ENCODE measurements around the gene ARRB1. TPM values are rescaled to one million over a fixed set of nuclear protein-coding genes. Genes with fewer than 3 reads are reported as not detected.
A peak's percentile ranks its signal among the peaks of the same experiment; 100 is the strongest.

Gene ARRB1
- total RNA-seq, 1 donor from 2014 or later: 16.6 TPM

DNA sequence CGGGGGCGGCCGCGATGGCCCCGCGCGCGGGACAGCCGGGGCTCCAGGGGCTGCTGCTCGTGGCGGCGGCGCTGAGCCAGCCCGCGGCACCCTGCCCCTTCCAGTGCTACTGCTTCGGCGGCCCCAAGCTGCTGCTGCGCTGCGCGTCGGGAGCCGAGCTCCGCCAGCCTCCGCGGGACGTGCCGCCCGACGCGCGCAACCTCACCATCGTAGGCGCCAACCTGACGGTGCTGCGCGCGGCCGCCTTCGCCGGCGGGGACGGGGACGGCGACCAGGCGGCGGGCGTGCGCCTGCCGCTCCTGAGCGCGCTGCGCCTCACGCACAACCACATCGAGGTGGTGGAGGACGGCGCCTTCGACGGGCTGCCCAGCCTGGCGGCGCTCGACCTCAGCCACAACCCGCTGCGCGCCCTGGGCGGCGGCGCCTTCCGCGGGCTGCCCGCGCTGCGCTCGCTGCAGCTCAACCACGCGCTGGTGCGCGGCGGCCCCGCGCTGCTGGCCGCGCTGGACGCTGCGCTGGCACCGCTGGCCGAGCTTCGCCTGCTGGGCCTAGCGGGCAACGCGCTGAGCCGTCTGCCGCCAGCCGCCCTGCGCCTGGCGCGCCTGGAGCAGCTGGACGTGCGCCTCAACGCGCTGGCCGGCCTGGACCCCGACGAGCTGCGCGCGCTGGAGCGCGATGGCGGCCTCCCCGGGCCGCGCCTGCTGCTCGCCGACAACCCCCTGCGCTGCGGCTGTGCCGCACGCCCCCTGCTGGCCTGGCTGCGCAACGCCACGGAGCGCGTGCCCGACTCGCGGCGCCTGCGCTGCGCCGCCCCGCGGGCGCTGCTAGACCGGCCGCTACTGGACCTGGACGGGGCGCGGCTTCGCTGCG, 110.2 kb downstream of the ARRB1 start:
- Mint-ChIP-seq H3K27me3 (ENCODE audit: low read depth) (peaks cover 35% of the 10 kb centered on the region), H3K36me3 (ENCODE audit: low read depth) (no peaks in the 10 kb centered on the region), H3K4me3 (ENCODE audit: unreplicated experiment) (peak overlapping the region; percentile 66), H3K4me1 (ENCODE audit: low read depth) (peaks cover 7% of the 10 kb centered on the region), H3K27ac (ENCODE audit: unreplicated experiment) (no peak overlapping the region), H3K9me3 (ENCODE audit: low read depth) (no peaks in the 10 kb centered on the region)
- TF ChIP-seq, protein P1, sequence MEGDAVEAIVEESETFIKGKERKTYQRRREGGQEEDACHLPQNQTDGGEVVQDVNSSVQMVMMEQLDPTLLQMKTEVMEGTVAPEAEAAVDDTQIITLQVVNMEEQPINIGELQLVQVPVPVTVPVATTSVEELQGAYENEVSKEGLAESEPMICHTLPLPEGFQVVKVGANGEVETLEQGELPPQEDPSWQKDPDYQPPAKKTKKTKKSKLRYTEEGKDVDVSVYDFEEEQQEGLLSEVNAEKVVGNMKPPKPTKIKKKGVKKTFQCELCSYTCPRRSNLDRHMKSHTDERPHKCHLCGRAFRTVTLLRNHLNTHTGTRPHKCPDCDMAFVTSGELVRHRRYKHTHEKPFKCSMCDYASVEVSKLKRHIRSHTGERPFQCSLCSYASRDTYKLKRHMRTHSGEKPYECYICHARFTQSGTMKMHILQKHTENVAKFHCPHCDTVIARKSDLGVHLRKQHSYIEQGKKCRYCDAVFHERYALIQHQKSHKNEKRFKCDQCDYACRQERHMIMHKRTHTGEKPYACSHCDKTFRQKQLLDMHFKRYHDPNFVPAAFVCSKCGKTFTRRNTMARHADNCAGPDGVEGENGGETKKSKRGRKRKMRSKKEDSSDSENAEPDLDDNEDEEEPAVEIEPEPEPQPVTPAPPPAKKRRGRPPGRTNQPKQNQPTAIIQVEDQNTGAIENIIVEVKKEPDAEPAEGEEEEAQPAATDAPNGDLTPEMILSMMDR (IDR thresholded peaks at IDR 0.05): peak; percentile 86
- DNase-seq (ENCODE audit: low spot score): peak; percentile 63

DNA sequence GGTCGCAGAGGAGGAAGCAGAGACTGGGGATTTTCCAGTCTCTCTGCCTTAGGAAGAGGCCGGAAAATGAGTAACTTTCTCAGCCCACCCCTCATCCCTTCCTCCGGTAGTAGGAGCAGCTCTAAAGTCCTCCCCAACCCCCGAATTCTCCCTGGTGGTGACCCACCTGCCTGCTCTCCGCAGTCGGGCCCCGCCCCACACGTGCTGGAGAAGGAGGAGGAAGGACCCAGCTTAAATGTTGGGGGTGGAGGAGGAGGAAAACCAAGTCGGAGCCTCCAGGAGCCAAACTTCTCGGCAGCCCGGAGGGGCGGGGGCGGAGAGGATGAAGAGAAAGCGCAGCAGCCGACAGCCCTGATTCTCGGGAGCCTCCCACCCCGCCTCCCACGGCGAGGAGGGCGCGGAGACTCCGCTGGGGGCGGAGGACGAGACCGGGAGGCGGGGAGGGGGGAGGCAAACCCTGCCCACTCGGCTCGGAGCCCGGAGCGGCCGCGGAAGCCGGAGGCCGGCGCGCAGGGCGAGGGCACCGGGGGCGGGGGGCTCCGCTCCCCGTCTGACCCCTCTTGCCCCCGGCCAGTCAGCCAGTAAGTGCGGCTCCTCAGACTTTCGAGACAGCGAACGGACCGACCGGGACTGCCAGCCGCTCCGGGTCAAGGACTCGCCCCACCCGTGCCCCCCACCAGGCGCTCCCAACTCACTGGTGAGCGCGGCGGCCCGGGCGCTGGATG, 111.0 kb downstream of the ARRB1 start, which contains the start of gene TPBGL:
Gene TPBGL (plus strand): TSS at position 464 of the 725 bp plus-strand sequence. CDS start 276 bp downstream, outside the sequence.
- Mint-ChIP-seq H3K27me3 (ENCODE audit: low read depth) (peaks cover 33% of the 10 kb centered on the region), H3K4me1 (ENCODE audit: low read depth) (peaks cover 15% of the 10 kb centered on the region), H3K4me3 (ENCODE audit: unreplicated experiment) (peak within 1 kb of the TSS; percentile 69), H3K9me3 (ENCODE audit: low read depth) (no peaks in the 10 kb centered on the region), H3K27ac (ENCODE audit: unreplicated experiment) (no peak within 1 kb of the TSS), H3K36me3 (ENCODE audit: low read depth) (no peaks in the 10 kb centered on the region)
- peak; percentile 71 for DNase-seq (ENCODE audit: low spot score)
- TF ChIP-seq, protein P1 (IDR thresholded peaks at IDR 0.05): no peak

DNA sequence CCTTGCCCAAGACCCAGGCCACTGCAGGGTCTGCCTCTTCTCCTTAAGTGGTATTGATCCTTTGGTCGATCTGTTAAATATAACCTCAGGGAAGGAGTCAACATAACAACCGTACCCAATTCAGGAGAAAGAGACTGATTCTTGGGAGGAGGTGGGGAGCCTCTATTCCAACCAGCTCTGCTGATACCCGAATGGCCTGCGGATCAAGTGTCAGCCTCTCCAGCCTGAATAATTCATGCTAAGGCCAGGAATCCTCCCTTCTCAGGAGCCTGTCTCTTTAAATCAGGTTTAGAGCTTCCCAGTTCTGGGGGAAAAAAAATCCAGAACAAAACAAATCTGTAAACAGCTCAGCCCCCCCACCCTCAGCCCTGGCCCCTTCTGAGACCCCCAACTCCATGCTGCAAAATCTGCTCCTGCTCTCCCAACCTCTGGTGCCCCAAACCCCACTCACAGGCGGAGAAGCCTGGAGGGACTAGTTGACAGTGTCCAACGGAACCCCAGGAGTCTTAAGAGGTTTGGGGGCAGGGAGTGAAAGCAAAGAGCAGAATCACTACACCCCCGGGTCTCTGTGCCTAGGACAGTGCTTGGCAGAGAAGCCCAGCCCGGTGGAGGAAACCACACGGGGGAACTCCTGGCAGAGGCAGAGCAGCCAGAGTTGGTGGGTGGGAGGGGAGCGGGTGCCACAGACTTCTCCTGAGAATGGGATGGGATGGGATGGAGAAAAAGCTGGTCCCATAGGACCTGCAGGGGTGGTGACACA, 111.8 kb downstream of the ARRB1 start:
- no peaks in the 10 kb centered on the region for H3K36me3 Mint-ChIP-seq (ENCODE audit: low read depth)
- TF ChIP-seq, protein P1 (IDR thresholded peaks at IDR 0.05): no peak
- no peak overlapping the region for H3K27ac Mint-ChIP-seq (ENCODE audit: unreplicated experiment)
- H3K9me3 Mint-ChIP-seq (ENCODE audit: low read depth): no peaks in the 10 kb centered on the region
- peaks cover 31% of the 10 kb centered on the region for H3K27me3 Mint-ChIP-seq (ENCODE audit: low read depth)
- peaks cover 15% of the 10 kb centered on the region for H3K4me1 Mint-ChIP-seq (ENCODE audit: low read depth)
- DNase-seq (ENCODE audit: low spot score): no peak
- H3K4me3 Mint-ChIP-seq (ENCODE audit: unreplicated experiment): peak overlapping the region; percentile 69

DNA sequence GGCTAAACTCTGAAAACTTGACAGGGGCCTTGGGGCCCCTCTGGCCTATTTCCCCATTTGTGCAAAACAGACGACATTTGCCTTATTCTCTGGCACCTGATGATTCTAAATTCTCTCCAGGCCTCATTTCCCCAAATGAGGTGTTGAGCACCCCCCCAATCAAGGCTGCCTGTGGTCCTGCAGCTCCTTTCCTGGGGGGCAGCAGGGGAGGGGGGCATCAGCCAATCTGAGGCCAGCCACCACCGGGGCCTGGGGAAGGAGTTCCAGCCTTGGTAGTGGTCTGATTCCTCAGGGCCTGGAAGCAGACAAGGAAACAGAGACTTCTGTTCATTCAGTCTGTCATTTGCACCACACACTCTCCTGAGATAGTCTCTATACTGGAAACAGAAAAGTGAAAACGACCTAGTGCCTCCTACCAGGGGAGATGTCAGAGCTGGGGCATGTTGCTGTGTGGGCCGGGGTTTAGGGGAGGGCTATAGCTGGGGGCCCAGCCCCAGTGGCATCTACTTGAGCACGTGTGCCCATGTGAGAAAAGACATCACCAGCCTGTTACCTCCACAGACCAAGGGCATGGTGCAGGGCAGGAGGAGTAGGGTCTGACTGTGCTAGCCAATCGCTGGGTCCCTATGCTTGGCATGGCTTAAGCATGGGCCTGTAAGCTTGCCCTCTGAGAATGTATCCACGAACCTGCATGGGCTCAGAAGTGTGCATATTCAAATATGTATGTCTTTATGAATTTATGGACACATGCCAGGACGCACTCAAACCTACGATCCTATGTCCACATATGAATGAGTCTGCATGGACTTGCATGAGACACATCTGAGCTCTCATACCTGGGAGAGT, 112.6 kb downstream of the ARRB1 start:
- Mint-ChIP-seq H3K27me3 (ENCODE audit: low read depth) (peaks cover 28% of the 10 kb centered on the region), H3K9me3 (ENCODE audit: low read depth) (peaks cover under 1% of the 10 kb centered on the region), H3K4me3 (ENCODE audit: unreplicated experiment) (no peak overlapping the region)

More for the DNA sequence above, 112.6 kb downstream of the ARRB1 start:
- Mint-ChIP-seq H3K36me3 (ENCODE audit: low read depth) (no peaks in the 10 kb centered on the region), H3K27ac (ENCODE audit: unreplicated experiment) (no peak overlapping the region), H3K4me1 (ENCODE audit: low read depth) (peaks cover 16% of the 10 kb centered on the region)
- TF ChIP-seq, protein P1 (IDR thresholded peaks at IDR 0.05): no peak
- DNase-seq (ENCODE audit: low spot score): no peak
